NK-92 treated with Interleukin-12 subunit alpha and Interleukin-12 subunit beta, amount 100 ng/mL, for 24 hours (cell line): ENCODE data around the gene IRX6.

Experiments used
- DNase-seq: peaks from one replicate; lab custom pipeline; 2025; lab: John Stamatoyannopoulos, UW

Gene IRX6

DNA sequence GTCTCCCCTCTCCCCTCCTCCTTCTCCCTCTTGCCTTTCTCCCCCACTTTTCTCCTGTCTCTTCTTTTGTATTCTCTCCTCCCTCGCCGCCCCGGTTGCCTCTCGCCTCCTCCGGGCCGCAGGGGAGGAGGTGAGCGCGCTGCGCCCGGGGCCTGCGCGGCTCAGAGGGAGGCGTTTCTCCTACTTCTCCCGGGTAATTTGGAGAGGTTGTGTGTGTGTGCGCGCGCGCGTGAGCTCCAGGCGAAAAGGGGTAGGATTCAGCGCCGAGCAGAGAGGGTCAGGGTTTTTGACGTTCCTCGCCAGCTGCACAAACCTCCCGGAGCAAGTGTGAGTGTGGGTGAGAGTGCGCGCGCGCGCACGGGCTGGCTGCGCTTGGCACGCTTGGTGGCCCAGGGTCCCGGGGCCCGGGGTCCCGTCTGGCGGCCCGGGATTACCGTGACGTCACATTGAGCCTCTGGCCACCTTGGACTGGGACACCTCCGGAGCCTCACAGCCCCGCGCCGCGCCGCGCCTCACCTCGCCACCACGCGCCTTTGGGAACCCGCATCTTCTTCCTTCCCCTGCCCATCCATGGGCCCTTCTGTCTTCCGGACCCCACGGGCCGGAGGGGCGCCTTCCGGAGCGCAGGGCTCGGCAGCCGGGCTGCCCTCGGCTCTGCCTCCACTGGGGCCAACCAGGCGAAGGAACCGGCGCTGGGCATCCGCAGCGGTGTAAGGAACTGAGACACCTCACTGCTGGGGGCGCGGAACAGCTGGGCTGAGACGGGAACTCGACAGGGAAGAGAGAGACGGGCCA, 479 bp downstream of the IRX6 start:
- no peak for DNase-seq

DNA sequence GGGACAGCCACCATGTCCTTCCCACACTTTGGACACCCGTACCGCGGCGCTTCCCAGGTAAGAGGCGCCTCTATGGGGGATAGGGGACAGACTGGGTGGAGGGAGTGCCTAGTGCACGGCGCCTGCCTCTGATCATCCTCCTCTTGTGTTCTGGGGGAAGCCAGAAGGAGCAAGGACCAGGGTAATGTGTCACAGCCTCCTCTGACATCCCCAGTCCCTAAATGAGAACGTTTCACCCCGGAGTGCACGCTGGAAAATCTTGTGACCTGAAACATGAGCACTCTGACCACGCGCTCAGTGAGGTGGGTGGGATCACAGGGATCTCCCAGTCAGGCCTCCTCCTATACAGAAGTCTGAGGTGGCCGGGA, 1.1 kb downstream of the IRX6 start:
- DNase-seq = no peak

DNA sequence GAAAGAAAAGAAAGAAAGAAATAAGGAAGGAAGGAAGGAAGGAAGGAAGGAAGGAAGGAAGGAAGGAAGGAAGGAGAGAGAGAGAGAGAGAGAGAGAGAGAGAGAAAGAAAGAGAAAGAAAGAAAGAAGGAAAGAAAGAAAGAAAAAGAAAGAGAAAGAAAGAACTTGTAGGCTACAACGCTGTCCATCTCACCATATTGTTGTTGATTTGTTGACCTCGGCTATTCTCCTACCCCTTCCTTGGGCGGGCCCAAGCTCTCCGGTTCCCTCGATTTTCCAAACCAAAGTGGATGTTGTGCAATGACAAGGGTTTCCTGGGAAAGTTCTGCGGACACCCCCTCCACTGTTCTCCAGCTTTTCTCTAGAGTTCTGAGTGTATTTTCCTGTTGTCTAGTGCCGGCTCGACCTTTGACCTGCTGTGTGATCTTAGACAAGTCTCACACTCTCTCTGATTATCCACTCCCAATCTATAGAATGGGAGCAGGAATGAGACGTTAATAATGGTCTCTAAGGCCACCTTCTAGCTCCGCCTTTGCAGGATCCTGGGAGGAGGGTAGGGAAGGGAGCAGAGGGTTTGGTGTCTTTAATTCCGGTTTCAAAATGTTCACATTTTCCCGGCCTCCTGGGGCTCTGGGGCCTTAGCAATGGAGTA, 1.6 kb downstream of the IRX6 start:
- no peak for DNase-seq

DNA sequence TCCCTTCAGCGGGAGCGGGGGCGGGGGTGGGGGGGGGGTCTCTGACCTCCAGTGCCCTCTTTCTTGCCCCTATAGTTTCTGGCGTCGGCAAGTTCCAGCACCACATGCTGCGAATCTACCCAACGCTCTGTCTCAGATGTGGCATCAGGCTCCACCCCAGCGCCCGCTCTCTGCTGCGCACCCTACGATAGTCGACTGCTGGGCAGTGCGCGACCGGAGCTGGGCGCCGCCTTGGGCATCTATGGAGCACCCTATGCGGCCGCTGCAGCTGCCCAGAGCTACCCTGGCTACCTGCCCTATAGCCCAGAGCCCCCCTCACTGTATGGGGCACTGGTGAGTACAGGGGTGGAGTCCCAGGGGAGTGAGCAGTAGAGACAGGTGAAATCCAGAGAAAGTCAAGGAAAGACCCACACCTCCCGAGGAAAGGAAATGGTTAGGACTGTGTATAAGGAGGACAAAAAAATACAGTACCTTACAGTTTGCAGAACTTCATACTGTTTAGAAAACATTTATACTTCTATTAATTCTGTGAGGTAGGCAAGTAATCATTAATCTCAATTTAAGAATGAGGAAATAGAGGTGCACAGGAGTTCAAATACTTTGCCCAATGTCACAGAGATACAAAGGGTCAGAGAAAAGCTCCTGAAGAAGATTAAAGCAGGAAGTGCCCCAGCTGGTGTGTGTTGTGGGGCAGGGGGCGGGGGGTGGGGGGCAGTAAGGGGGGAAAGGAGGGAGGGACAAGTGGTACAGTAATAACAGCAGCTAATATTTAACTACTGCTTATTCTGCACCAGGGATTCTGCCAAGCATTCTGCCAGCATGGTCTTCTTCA, 2.5 kb downstream of the IRX6 start:
- no peak for DNase-seq

DNA sequence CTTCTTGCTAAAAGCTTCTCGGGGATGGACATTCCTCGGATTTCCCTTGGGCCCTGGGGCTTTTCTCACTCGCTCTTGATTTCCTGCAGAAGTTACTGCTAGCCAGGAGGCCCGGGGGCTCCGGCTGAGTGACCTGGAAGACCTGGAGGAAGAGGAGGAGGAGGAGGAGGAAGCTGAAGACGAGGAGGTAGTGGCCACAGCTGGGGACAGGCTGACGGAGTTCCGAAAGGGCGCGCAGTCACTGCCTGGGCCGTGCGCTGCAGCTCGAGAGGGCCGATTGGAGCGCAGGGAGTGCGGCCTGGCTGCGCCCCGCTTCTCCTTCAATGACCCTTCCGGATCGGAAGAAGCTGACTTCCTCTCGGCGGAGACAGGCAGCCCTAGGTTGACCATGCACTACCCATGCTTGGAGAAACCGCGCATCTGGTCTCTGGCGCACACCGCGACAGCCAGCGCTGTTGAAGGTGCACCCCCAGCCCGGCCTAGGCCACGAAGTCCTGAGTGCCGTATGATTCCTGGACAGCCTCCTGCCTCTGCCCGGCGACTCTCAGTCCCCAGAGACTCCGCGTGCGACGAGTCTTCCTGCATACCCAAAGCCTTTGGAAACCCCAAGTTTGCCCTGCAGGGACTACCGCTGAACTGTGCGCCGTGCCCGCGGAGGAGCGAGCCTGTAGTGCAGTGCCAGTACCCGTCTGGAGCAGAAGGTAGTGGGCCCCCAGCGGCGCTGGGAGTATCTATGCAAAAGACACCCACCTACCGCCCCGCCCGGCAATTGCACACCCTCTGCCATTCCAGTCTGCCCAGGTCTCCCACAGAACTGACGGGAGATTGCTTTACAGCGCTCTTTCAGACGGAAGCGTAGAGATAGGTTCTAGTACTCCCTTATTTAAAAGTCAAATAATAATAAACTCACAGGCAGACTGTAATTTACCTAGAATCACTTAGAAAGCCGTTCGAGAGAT, 4.9 kb downstream of the IRX6 start:
- DNase-seq = no peak

DNA sequence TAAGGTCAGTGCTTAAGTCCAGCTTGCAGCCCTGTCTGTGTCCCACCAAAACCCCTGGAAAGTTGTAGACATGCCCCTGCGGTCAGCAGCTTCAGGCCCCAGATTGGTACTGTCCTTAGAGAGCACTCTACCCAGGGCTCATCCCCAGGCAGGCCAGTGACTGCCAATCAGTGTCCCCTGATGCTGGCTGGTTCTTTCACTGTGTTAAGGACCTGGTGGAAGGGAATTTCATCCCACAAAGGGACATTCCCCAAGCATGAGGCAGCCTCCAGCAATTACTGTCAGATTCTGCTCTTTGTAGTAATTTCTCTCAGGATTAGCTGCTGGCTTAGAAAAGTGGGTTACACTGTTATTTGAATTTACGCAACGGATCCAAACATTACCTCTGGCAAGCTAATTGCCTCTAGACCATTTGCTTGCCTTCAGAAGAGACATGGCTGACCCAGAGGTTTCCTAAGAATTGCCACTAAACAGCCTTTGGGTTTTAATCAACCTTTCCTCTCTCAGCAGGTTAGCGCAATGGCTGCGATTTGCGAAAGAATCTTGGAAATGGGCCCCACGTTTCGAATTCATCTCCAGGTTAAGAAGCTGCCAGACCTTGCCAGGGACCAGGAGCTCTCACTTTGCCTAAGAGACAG, 5.9 kb downstream of the IRX6 start:
- no peak for DNase-seq

DNA sequence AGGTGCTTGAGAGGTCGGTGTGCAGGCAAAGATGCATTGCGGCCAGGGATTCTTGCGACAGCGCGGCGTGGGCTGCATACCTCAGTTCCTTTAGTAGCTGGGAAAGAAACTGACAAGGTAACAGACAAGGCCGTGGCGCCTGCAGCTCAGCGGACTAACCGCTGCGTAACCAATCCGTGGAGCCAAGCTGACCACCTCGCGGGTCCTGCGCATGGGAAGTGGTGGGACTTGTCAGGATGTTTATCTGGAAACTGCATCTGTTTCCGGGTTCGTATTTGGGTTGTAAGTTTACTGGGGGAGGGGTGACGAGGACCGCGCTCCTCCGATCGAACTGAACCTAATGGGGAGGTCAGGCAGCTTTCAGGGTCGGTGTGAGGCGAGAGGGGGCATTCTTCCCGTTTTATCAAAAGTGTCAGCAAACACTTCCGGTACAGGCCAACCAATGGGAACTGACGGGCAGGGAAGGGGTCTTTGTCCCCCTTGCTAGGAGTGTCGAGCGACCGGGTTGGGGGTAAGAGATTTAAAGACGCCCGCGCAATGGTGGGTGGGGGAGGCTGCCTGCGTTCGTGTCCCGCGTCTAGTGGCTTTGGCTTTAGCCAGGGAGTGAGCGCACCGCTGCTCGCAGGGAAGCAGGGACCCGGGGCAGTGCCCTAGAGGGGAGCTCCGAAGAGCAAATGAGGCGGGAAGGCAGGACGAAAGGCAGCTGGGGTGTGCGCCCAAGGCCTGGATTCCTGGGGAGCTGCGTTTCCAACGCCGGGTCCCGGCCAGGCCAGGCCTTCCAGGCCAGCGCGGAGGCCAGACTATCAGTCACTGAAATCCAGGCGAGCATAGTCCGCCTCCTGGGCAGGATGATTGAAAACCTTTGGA, 7.0 kb downstream of the IRX6 start:
- no peak for DNase-seq

DNA sequence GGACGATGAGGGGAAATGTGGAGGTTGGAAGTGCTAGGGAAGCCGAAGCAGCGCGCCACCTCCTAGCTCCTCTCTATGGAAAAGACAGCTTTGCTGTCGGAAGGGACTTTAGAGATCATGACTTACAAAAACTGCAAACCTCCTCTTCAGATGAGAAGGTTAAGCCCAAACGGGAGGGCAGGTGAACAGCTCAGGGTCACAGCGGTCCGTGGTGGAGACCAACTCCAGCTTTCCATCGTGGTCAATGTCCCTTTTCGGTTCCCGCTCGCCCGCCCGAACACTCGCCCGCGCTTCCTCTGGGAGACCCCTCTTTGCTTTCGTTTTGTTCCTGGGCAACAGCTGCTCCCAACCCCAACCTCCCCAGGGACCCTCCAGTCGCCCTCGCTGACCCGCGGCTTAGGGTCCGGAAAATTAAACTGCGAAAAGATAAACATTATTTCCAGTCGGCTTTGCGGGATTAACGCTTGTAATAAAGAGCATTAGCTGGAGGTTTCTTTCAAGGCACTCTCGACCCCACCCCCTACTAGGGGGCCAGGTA, 7.7 kb downstream of the IRX6 start:
- no peak for DNase-seq

DNA sequence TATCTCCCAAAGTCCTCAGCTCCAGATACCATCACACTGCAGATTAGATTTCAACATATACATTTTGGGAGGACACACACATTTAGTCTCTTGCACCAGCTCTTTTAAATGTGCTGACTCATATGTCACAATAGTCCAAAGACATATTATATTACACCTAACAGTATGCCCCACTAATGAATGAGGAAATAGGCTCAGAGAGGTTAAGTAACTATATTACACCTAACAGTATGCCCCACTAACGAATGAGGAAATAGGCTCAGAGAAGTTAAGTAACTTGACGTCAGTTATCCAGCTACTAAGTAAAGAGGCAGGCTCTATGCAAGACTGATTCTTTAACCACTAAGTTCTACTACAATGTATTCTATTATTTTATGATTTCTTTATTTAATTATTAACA, 9.7 kb downstream of the IRX6 start:
- no peak for DNase-seq

DNA sequence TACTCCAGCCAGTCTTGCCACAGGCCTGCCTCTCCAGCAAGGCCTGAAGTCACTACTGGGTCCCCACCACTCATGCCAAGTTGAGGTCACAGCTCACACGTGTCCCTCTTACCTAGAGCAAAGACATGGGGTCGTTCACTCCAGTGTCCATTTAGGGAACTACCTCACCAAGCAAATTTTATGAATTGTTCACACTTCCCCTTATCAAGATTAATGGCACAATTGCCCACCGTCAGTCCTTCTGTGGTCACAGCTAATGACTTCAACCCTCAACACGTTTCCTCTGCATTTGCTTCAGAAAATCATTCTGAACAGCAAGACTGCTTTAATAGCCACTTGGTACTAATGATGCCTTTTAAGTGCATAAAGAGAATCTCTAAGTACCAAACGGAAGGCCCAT, 14.6 kb downstream of the IRX6 start:
- DNase-seq = no peak

DNA sequence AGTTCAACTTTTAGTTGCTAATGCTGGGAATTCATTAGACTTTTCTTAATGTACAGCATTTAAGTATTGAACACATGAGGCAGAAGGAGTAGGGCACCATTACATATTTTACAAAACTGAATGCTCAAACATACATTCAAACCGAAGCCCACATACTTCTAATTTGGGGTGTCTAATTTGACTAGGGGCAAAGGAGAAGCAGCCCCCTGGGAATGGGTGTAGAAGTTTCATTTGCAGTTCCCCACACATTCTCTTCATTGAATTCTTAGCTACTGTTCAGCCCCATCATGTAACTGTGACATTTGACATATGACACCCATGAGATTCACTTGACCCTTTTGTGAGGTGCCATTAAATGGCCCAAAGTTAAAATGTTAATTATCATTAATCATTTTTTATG, 16.4 kb downstream of the IRX6 start:
- DNase-seq = no peak

DNA sequence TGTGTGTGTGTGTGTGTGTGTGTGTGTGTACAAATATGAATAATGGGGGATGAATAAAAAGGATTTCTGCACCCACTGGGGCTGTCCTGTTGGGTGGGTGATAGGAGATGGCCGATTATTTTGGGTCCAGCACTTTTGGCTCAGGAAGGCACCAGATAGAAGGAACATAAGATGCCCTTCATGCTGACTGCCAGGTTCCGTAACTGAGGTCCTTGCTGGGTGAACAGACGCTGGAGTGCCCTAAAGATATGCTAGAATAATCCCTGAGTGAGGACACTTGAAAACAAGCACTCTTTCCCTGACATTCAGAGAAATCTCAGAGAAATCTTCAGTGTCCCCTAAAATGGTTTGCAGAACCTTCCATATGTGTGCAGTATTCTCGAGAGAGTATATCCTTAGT, 17.7 kb downstream of the IRX6 start:
- no peak for DNase-seq

DNA sequence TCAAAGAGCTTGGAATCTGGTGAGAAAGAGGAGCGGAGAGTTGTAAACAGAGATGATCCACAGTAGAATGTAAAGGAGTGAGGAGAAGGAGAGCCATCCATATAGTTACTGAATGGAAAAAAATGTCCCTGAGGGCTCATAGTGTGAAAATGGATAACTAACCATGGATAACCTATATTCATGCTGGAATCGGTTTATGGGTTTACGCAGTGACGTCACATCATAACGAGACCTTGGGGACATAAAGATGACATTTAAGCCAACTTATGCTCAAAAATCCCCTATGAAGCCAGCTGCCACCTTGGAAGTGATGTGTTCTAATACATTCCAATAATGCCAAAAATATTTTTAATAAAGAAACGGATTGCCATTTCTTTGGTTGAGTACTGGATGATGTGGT, 22.5 kb downstream of the IRX6 start:
- DNase-seq = no peak

DNA sequence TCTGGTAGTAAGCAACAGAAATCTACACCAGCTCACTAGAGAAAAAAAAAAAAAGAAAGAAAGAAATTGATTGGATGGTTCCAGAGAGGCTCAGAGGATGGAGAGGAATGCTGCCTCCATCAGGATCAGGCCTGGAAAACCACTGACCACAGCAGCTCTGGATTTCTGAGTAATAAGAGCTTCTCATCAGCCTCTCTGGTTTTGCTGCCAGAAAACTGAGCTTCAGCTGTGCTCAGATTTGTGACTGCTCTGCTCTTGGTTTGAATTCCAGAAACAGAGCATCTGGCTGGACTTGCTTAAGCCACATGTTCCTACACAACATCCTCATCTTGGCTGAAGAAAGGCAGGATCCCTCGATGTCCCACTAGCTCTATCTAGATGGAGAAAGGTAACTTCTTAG, 25.9 kb downstream of the IRX6 start:
- DNase-seq = no peak

DNA sequence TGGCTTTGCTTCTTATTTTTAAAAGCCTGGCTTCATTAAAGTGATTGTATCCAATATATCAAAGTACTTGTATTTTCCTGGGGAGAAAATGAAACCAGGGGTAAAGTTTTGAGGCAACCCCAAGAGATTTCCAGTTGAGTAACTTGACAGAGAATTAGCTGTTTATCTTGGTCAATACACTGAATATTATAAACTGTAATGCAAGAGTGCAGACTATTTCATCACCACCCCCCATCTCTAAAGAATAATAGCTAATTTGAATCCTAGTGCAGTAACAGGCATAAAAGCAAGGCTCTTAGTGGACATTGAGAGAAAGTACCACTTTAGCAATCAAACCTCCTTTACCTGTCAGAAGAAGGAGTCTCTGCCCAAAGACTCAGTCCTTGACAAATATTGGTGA, 27.0 kb downstream of the IRX6 start:
- DNase-seq = no peak

DNA sequence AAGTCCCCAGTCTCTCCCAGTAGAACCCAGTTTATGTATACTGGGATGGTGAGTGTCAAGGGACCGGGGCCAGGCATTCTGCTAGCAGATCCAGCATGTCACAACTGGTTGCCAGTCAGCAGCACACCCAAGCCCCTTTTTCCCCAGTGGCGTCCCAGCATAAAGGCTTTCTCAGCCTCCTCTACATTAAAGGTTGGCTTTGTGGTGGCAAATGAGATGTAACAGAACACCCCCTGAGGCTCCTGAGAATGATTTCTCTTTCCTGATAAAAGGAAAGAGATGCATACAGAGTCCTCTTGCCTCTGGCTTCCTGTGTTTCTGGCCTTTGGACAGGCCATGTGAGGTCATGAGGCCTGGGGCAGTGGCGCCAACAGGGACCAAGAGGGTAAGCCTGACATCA, 27.9 kb downstream of the IRX6 start:
- DNase-seq = no peak

DNA sequence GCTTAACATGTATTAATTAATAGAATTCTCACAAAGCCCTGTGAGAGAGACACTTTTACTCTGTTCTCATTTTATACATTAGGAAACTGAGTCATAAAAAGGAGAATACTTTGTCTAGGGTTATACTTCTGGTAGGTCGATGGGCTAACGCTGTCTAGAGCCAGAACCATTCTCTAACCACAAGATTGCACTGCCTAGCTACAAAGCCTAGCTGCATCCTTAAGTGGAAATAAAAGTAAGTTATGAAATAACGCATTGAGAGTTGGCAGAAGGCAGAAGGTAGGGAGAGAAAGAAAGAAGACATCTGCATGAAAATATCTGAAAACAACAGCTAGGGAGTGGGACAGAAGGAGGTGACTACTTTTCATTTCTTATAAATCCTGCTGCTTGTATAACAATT, 33.2 kb downstream of the IRX6 start:
- DNase-seq = no peak

DNA sequence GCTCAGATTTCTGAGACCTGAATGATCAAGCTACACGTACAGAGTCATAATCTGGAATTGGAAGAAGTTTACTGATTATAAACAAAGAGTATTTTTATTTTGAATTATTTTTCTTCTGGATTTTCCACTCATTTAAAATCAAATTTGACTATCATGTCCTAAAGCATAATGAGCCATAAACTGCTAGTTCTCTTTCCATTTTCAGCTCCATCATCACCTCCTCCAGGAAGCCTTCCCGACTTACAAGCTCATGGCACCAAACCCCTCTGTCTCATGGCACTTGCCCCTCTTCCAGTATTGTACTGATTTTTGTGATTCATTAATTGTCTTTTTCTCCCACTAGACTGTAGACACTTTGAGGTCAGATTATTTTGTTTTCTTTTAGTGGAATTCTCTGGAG, 35.9 kb downstream of the IRX6 start:
- no peak for DNase-seq

DNA sequence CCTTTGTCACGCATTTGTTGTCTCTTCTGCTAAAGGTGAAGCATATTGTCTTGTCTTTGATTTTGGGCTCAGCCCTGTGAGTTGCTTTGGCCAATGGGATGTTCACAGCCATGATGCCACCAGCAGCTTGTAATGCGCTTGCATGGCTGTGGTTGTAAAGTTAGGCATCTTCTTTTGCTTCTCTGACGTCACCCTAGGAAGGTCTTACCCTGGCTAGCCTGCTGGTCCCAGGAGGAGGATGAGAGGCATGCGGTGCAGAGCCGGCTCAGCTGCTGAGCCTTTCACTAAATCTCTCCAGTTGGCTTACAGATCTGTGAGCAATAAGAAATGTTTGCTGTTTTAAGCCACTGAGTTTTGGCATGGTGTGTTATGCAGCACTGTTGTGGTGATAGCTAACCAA, 40.8 kb downstream of the IRX6 start:
- DNase-seq = no peak

DNA sequence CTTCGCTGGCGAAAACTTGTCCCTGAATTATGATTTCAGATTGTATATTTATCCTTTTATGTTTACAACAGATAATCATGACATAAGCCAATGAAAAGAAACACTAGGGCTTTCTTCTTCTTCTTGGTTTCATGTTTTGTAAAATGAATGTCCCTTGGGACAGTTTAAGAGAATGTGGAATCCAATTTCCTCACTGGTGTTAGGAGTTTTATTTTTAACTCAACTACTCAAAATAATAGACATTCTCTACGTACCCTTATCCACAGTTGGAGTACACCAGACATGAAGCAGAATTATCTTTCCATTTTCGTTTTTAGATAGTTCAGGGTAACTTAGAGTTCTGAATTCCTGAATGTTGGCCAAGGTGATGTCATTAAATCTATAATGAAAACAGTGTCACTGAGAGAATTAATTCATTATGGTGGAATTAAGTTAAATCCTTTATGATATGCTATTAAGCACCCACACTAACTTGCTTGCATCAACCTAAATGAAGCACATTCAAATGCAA, 43.4 kb downstream of the IRX6 start:
- no peak for DNase-seq
